HepG2 (cell line): Measurements from ENCODE around the gene C1orf226. TPM values are rescaled to one million over a fixed set of nuclear protein-coding genes. Genes with fewer than 3 reads are reported as not detected.

ENCODE experiments used
- ATAC-seq: fragments of 200-7000 bp; cut with Tn5 transposase; 3 replicates; pipeline ENCODE4 v1.9.1; 2020; ENCODE audit warnings: mild to moderate bottlenecking, moderate library complexity
- BruUV-seq: library from RNA; stranded (reverse); fragments of 400-500 nt; replicated peaks from 2 replicates; lab custom pipeline; 2021; lab: Mats Ljungman, UMichigan
- CTCF ChIA-PET: fragments of 300-600 bp; formaldehyde crosslinking; extraction: SDS; loops from one replicate; lab custom pipeline; 2021; ENCODE audit warnings: low total read pairs, inconsistent platforms, low intra/inter-chr PET ratio; lab: Yijun Ruan, JAX
- POLR2A ChIA-PET: fragments of 350-600 bp; sonication (Branson Sonifier 250); formaldehyde crosslinking; loops from one replicate; lab custom pipeline; 2020; ENCODE audit warnings: antibody characterized with exemption, inconsistent platforms; lab: Yijun Ruan, JAX
- DNase-seq: peaks from one replicate; pipeline ENCODE4 v3.0.0-alpha.2; 2015; ENCODE audit warnings: low spot score
- FAIRE-seq: peaks from 3 replicates; lab custom pipeline; 2011; peaks lifted over from hg19 to GRCh38; lab: Jason Lieb, UNC
- H2AFZ ChIP-seq: one replicate; pipeline ENCODE4 v1.6.1; 2011; ENCODE audit warnings: low read length, inconsistent platforms
- H3K27ac ChIP-seq: fragments of 300-600 bp; 3 replicates; pipeline ENCODE4 v1.8.0; 2011; ENCODE audit warnings: mixed run types, mild to moderate bottlenecking, mixed read lengths, low read length, inconsistent platforms; ENCODE audit not compliant: insufficient read depth; ENCODE audit errors: extremely low read length
- H3K27me3 ChIP-seq, 2 experiments: fragments of 200-600 bp in 1 of 2; 2 replicates in 1 of 2; 3 replicates in 1 of 2; pipeline versions ENCODE4 v1.6.0 to v1.8.0; 2011; ENCODE audit warnings: low read length in 2 of 2, mild to moderate bottlenecking in 2 of 2, moderate library complexity in 2 of 2, inconsistent platforms in 1 of 2; ENCODE audit not compliant: insufficient read depth in 2 of 2, control insufficient read depth in 1 of 2
- H3K36me3 ChIP-seq, 2 experiments: fragments of 200-600 bp in 1 of 2; replicated peaks in 1 of 2; 2 replicates in 1 of 2; 3 replicates in 1 of 2; pipeline versions ENCODE4 v1.5.1 to v1.8.0; 2011; ENCODE audit warnings: low read length in 2 of 2, inconsistent platforms in 1 of 2; ENCODE audit not compliant: insufficient read depth in 2 of 2, control insufficient read depth in 1 of 2
- H3K4me1 ChIP-seq: 2 replicates; pipeline ENCODE4 v1.5.1; 2012; ENCODE audit warnings: low read length, inconsistent platforms; ENCODE audit not compliant: insufficient read depth
- H3K4me2 ChIP-seq: 2 replicates; pipeline ENCODE4 v1.6.0; 2011; ENCODE audit warnings: low read depth, low read length, inconsistent platforms
- H3K4me3 ChIP-seq, 3 experiments: fragments of 200-600 bp in 1 of 3; sonication (generic), shearing (Covaris generic) in 1 of 3; replicated peaks in 1 of 3; 2 replicates each; pipeline ENCODE4 v1.5.1; 2011 to 2016; ENCODE audit warnings: low read length in 3 of 3, inconsistent platforms in 2 of 3, low read depth in 2 of 3, mild to moderate bottlenecking in 2 of 3, control low read depth in 1 of 3, mixed read lengths in 1 of 3; ENCODE audit not compliant: insufficient read depth in 1 of 3
- H3K79me2 ChIP-seq: one replicate; pipeline ENCODE4 v1.6.1; 2011; ENCODE audit warnings: low read length, inconsistent platforms; ENCODE audit not compliant: insufficient read depth
- H3K9ac ChIP-seq: 2 replicates; pipeline ENCODE4 v1.6.0; 2011; ENCODE audit warnings: mild to moderate bottlenecking, low read depth, low read length, inconsistent platforms; ENCODE audit not compliant: insufficient read depth
- H3K9me3 ChIP-seq: 2 replicates; pipeline ENCODE4 v1.5.1; 2012; ENCODE audit warnings: mild to moderate bottlenecking, low read length
- H4K20me1 ChIP-seq: 2 replicates; pipeline ENCODE4 v1.6.0; 2011; ENCODE audit warnings: inconsistent platforms, mild to moderate bottlenecking, low read length, moderate library complexity; ENCODE audit not compliant: insufficient read depth
- GPN1 ChIP-seq: sonication (generic); formaldehyde crosslinking; IDR thresholded peaks from 2 replicates; pipeline ENCODE4 v1.5.1; 2020; ENCODE audit warnings: missing genetic modification reagents, borderline replicate concordance
- MXD3 ChIP-seq: IDR thresholded peaks from 2 replicates; pipeline ENCODE4 v1.6.1; 2016; ENCODE audit warnings: mild to moderate bottlenecking, missing biosample characterization, missing genetic modification reagents
- REST ChIP-seq, 2 experiments: IDR thresholded peaks; 2 replicates each; pipeline ENCODE4 v1.6.1; 2011 to 2012; ENCODE audit warnings: low read length in 2 of 2, borderline replicate concordance in 1 of 2, low read depth in 1 of 2, mild to moderate bottlenecking in 1 of 2, moderate library complexity in 1 of 2
- WGBS: methylation state at CpG from one replicate; pipeline ENCODE4 v1.1.6; 2017; ENCODE audit warnings: low lambda C conversion rate; 5-methylcytosine and 5-hydroxymethylcytosine counted together
- in situ Hi-C: cut with HindIII; loops from 2 replicates; pipeline ENCODE4 v1.10.0; 2017; ENCODE audit warnings: low pct_unique_long_range_greater_than_20kb; ENCODE audit not compliant: extremely low pct_ligation_motif_present
- intact Hi-C: fragments of 100-400 bp; cut with micrococcal nuclease; formaldehyde crosslinking; loops from one replicate; pipeline ENCODE4 v1.10.0; 2022; ENCODE audit not compliant: unreplicated experiment
- polyA plus RNA-seq, 8 experiments: library from polyadenylated mRNA; depleted of rRNA in 3 of 8; stranded (reverse) in 7 of 8; unstranded in 1 of 8; fragments of >200 nt; fragmentation: Illumina TruSeq in 4 of 8; extraction: Trizol in 4 of 8; gene quantifications; 2 replicates each; pipeline versions ENCODE4 v1.2.1 to v1.2.3, GENCODE V29; 2011 to 2016; ENCODE audit warnings: low read depth in 4 of 8, missing spikeins in 1 of 8, mixed read lengths in 1 of 8; ENCODE audit not compliant: insufficient read depth in 1 of 8
- total RNA-seq, 5 experiments: library from RNA; depleted of rRNA; stranded (reverse); fragments of >200 nt; fragmentation: Illumina TruSeq; extraction: Trizol; gene quantifications; 2 replicates each; pipeline ENCODE4 v1.2.3, GENCODE V29; 2016; ENCODE audit warnings: low read depth in 1 of 5
- TF ChIP-seq, protein P1 (sequence below): sonication (generic); formaldehyde crosslinking; IDR thresholded peaks from 2 replicates; pipeline ENCODE4 v1.5.1; 2020; ENCODE audit warnings: missing genetic modification reagents, mild to moderate bottlenecking, borderline replicate concordance

C1orf226 gene
- total and polyA plus RNA-seq, 2 of the 13 experiments (the other 11 are each of a cell fraction or from before 2014, with no cell fraction given) = 4.7 to 4.9 TPM

- 100% methylated on average over 1 of the region's 9 CpGs for WGBS
- BruUV-seq = no TSS peak
- Histone ChIP-seq H3K79me2 (no peaks in the 10 kb centered on the region), H3K27me3 (no peaks in the 10 kb centered on the region), H3K4me3 (no peak overlapping the region), H4K20me1 (no peaks in the 10 kb centered on the region), H3K4me1 (peaks cover 10% of the 10 kb centered on the region), H3K9me3 (no peaks in the 10 kb centered on the region), H3K36me3 (peaks cover 1 to 5% of the 10 kb centered on the region in 2 experiments; a peak in 2 of 5 replicates), H3K27ac (no peak overlapping the region), H2AFZ (no peak overlapping the region), H3K9ac (no peak overlapping the region), H3K4me2 (no peak overlapping the region)
- ATAC-seq (no peak), DNase-seq (no peak), FAIRE-seq (no peak)
- ChIA-PET CTCF (no interaction called here), POLR2A (no interaction called here)
- in situ Hi-C loops = no loop called here
- intact Hi-C loops = no loop called here
- TF ChIP-seq, protein P1, sequence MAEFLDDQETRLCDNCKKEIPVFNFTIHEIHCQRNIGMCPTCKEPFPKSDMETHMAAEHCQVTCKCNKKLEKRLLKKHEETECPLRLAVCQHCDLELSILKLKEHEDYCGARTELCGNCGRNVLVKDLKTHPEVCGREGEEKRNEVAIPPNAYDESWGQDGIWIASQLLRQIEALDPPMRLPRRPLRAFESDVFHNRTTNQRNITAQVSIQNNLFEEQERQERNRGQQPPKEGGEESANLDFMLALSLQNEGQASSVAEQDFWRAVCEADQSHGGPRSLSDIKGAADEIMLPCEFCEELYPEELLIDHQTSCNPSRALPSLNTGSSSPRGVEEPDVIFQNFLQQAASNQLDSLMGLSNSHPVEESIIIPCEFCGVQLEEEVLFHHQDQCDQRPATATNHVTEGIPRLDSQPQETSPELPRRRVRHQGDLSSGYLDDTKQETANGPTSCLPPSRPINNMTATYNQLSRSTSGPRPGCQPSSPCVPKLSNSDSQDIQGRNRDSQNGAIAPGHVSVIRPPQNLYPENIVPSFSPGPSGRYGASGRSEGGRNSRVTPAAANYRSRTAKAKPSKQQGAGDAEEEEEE (CRISPR knock-in tag) = no peak
- TF ChIP-seq MXD3 (CRISPR knock-in tag) (no peak), GPN1 (no peak), REST (IDR thresholded peaks at IDR 0.05; ENCODE audit: borderline replicate concordance in 1 of 2, low read depth in 1 of 2, low read length in 2 of 2) (no peak)
Observed at GRCh38 chr1:162374406-162374805, 7.1 kb upstream of the C1orf226 start.
